SK-N-SH (cell line): ENCODE measurements around the gene TDRD12. TPM values are rescaled to one million over a fixed set of nuclear protein-coding genes. Genes with fewer than 3 reads are reported as not detected.

Experiments used
- CTCF ChIA-PET: fragments of 300-600, 350-600 bp; formaldehyde crosslinking; extraction: SDS; loops from one replicate; lab custom pipeline; 2021; lab: Yijun Ruan, JAX
- POLR2A ChIA-PET: fragments of 350-600 bp; sonication (Branson Sonifier 250); formaldehyde crosslinking; extraction: SDS; loops from one replicate; lab custom pipeline; 2020; ENCODE audit warnings: antibody characterized with exemption, inconsistent platforms; lab: Yijun Ruan, JAX
- DNase-seq: peaks from one replicate; pipeline ENCODE4 v3.0.0; 2012
- H2AFZ ChIP-seq: fragments of 200-600 bp; sonication (generic); 2 replicates; pipeline ENCODE4 v1.8.1; 2016; ENCODE audit warnings: antibody characterized with exemption, mild to moderate bottlenecking, low read depth
- H3F3A ChIP-seq: fragments of 200-600 bp; sonication (generic); replicated peaks from 2 replicates; pipeline ENCODE3; 2016; ENCODE audit warnings: antibody characterized with exemption, mild to moderate bottlenecking; ENCODE audit not compliant: insufficient read depth
- H3K27ac ChIP-seq, 2 experiments: fragments of 200-500 bp in 1 of 2; fragments of 200-600 bp in 1 of 2; sonication (Bioruptor generic) in 1 of 2; sonication (generic), shearing (Covaris generic) in 1 of 2; 2 replicates each; pipeline versions ENCODE4 v1.5.1 to v1.6.1; 2014 to 2016; ENCODE audit warnings: low read depth in 2 of 2, inconsistent platforms in 1 of 2, low read length in 1 of 2, mild to moderate bottlenecking in 1 of 2, mixed read lengths in 1 of 2
- H3K27me3 ChIP-seq: fragments of 200-600 bp; sonication (generic), shearing (Covaris generic); 2 replicates; pipeline ENCODE4 v1.6.1; 2016; ENCODE audit warnings: mixed run types; ENCODE audit not compliant: insufficient read depth
- H3K36me3 ChIP-seq, 2 experiments: fragments of 200-500 bp in 1 of 2; fragments of 200-600 bp in 1 of 2; sonication (Bioruptor generic) in 1 of 2; sonication (generic) in 1 of 2; replicated peaks in 1 of 2; 2 replicates each; pipeline versions ENCODE3 to v1.5.1; 2014 to 2016; ENCODE audit warnings: low read length in 1 of 2, mild to moderate bottlenecking in 1 of 2; ENCODE audit not compliant: insufficient read depth in 2 of 2, control insufficient read depth in 1 of 2
- H3K4me1 ChIP-seq, 2 experiments: fragments of 200-500 bp in 1 of 2; fragments of 200-600 bp in 1 of 2; sonication (Bioruptor generic) in 1 of 2; sonication (generic), shearing (Covaris generic) in 1 of 2; 2 replicates each; pipeline versions ENCODE4 v1.5.1 to v1.6.1; 2014 to 2016; ENCODE audit warnings: low read depth in 1 of 2, low read length in 1 of 2, mixed run types in 1 of 2; ENCODE audit not compliant: insufficient read depth in 2 of 2, control insufficient read depth in 1 of 2
- H3K4me2 ChIP-seq: fragments of 200-600 bp; sonication (generic), shearing (Covaris generic); 2 replicates; pipeline ENCODE4 v1.6.1; 2017; ENCODE audit warnings: mixed run types
- H3K4me3 ChIP-seq, 2 experiments: fragments of 200-500 bp in 1 of 2; fragments of 200-600 bp in 1 of 2; sonication (Bioruptor generic) in 1 of 2; sonication (generic), shearing (Covaris generic) in 1 of 2; 2 replicates each; pipeline versions ENCODE4 v1.5.1 to v1.8.1; 2014 to 2016; ENCODE audit warnings: low read depth in 2 of 2, inconsistent platforms in 1 of 2, low read length in 1 of 2, mild to moderate bottlenecking in 1 of 2, mixed read lengths in 1 of 2, moderate library complexity in 1 of 2
- H3K79me2 ChIP-seq: fragments of 200-600 bp; sonication (generic); 2 replicates; pipeline ENCODE4 v1.8.1; 2017; ENCODE audit warnings: mild to moderate bottlenecking; ENCODE audit not compliant: insufficient read depth
- H3K9ac ChIP-seq: fragments of 200-600 bp; sonication (generic); 2 replicates; pipeline ENCODE4 v1.6.1; 2017; ENCODE audit warnings: mixed run types
- H3K9me2 ChIP-seq: fragments of 200-600 bp; sonication (generic); 2 replicates; pipeline ENCODE4 v1.6.1; 2017; ENCODE audit warnings: mixed run types
- H3K9me3 ChIP-seq: fragments of 200-600 bp; sonication (generic); 2 replicates; pipeline ENCODE4 v1.6.1; 2017; ENCODE audit warnings: mixed run types, mild to moderate bottlenecking, moderate library complexity
- H4K20me1 ChIP-seq: fragments of 200-600 bp; sonication (generic); 2 replicates; pipeline ENCODE4 v1.6.1; 2017; ENCODE audit warnings: mild to moderate bottlenecking, mixed run types; ENCODE audit not compliant: insufficient read depth
- CHD2 ChIP-seq: fragments of 150-350 bp; IDR thresholded peaks from 2 replicates; pipeline ENCODE4 v1.6.1; 2018; ENCODE audit warnings: low read length; ENCODE audit not compliant: partially characterized antibody
- CTCF ChIP-seq: fragments of 200-600 bp; sonication (generic); IDR thresholded peaks from 2 replicates; pipeline ENCODE4 v1.6.1; 2017; ENCODE audit warnings: antibody characterized with exemption, mild to moderate bottlenecking, moderate library complexity
- ELF1 ChIP-seq: IDR thresholded peaks from 2 replicates; pipeline ENCODE4 v1.4.0; 2012
- EP300 ChIP-seq, 2 experiments: IDR thresholded peaks; 2 replicates each; pipeline versions ENCODE4 v1.4.0 to v1.6.1; 2012; ENCODE audit warnings: borderline replicate concordance in 1 of 2, low read depth in 1 of 2, low read length in 1 of 2
- EZH2phosphoT487 ChIP-seq: fragments of 200-600 bp; sonication (generic); IDR thresholded peaks from 2 replicates; pipeline ENCODE4 v1.6.1; 2017; ENCODE audit warnings: low read depth, mixed run types, mild to moderate bottlenecking, antibody characterized with exemption, moderate library complexity, borderline replicate concordance
- FOXJ3 ChIP-seq: sonication (generic); formaldehyde crosslinking; IDR thresholded peaks from 2 replicates; pipeline ENCODE4 v1.5.1; 2020; ENCODE audit warnings: mild to moderate bottlenecking, missing genetic modification reagents
- FOXM1 ChIP-seq: IDR thresholded peaks from 2 replicates; pipeline ENCODE4 v1.4.0; 2012; ENCODE audit warnings: low read depth, mild to moderate bottlenecking
- GABPA ChIP-seq: IDR thresholded peaks from 2 replicates; pipeline ENCODE4 v1.4.0; 2012; ENCODE audit warnings: low read depth, mild to moderate bottlenecking
- GATA2 ChIP-seq: sonication (generic); formaldehyde crosslinking; IDR thresholded peaks from 2 replicates; pipeline ENCODE4 v1.5.0; 2020; ENCODE audit warnings: mild to moderate bottlenecking, missing genetic modification reagents
- IRF3 ChIP-seq: fragments of 150-350 bp; IDR thresholded peaks from 2 replicates; pipeline ENCODE4 v1.6.1; 2016; ENCODE audit warnings: mild to moderate bottlenecking, low read depth, low read length
- JUND ChIP-seq: IDR thresholded peaks from 2 replicates; pipeline ENCODE4 v1.4.0; 2012
- MXI1 ChIP-seq: IDR thresholded peaks from 2 replicates; pipeline ENCODE4 v1.6.1; 2012; ENCODE audit warnings: mild to moderate bottlenecking, low read depth, low read length, improper control_type of control experiment
- NFIC ChIP-seq: IDR thresholded peaks from 2 replicates; pipeline ENCODE4 v1.4.0; 2012; ENCODE audit warnings: borderline replicate concordance
- POLR2AphosphoS5 ChIP-seq: IDR thresholded peaks from 2 replicates; pipeline ENCODE4 v1.6.1; 2012; ENCODE audit warnings: low read depth, low read length
- RAD21 ChIP-seq: IDR thresholded peaks from 2 replicates; pipeline ENCODE4 v1.6.1; 2012; ENCODE audit warnings: mild to moderate bottlenecking, low read length
- RCOR1 ChIP-seq: fragments of 150-350 bp; IDR thresholded peaks from 2 replicates; pipeline ENCODE4 v1.6.1; 2017; ENCODE audit warnings: antibody characterized with exemption, low read length
- RFX5 ChIP-seq: IDR thresholded peaks from 2 replicates; pipeline ENCODE4 v1.6.1; 2012; ENCODE audit warnings: mild to moderate bottlenecking, improper control_type of control experiment, low read length
- RXRA ChIP-seq: IDR thresholded peaks from 2 replicates; pipeline ENCODE4 v1.4.0; 2012; ENCODE audit warnings: low read depth, mild to moderate bottlenecking, borderline replicate concordance
- SIN3A ChIP-seq: IDR thresholded peaks from 2 replicates; pipeline ENCODE4 v1.6.1; 2012; ENCODE audit warnings: low read depth, mild to moderate bottlenecking, low read length, moderate library complexity, borderline replicate concordance
- SMC3 ChIP-seq: IDR thresholded peaks from 2 replicates; pipeline ENCODE4 v1.6.1; 2012; ENCODE audit warnings: low read depth, low read length, improper control_type of control experiment
- TAF1 ChIP-seq: IDR thresholded peaks from 2 replicates; pipeline ENCODE4 v1.6.1; 2012; ENCODE audit warnings: low read depth, mild to moderate bottlenecking, low read length, moderate library complexity, borderline replicate concordance
- TCF12 ChIP-seq: IDR thresholded peaks from 2 replicates; pipeline ENCODE4 v1.4.0; 2012
- YY1 ChIP-seq: IDR thresholded peaks from 2 replicates; pipeline ENCODE4 v1.4.0; 2012; ENCODE audit warnings: low read depth, mild to moderate bottlenecking
- ZBTB33 ChIP-seq: IDR thresholded peaks from 2 replicates; pipeline ENCODE4 v1.4.0; 2012; ENCODE audit warnings: low read depth, borderline replicate concordance
- WGBS: methylation state at CpG from one replicate; pipeline ENCODE4 v1.1.6; 2017; ENCODE audit warnings: low lambda C conversion rate; 5-methylcytosine and 5-hydroxymethylcytosine counted together
- polyA plus RNA-seq, 3 experiments: library from polyadenylated mRNA; depleted of rRNA; stranded (reverse); fragments of >200 nt; gene quantifications; 2 replicates each; pipeline ENCODE4 v1.2.3, GENCODE V29; 2012

TDRD12 gene
- polyA plus RNA-seq, 1 of the 3 experiments (the other 2 are of a cell fraction), result 0.05 TPM

- TF ChIP-seq ZBTB33 (no peak), ELF1 (no peak), EP300 (IDR thresholded peaks at IDR 0.05; ENCODE audit: borderline replicate concordance in 1 of 2, low read depth in 1 of 2, low read length in 1 of 2) (no peak), EZH2phosphoT487 (no peak), RFX5 (no peak), GABPA (no peak), CHD2 (no peak), MXI1 (no peak)
These were observed 16.4 kb downstream of the TDRD12 start (continued) for GRCh38 chr19:32735936-32736335.

- no peaks in the 10 kb centered on the region for H3K9me3 ChIP-seq
- 0 out of 4 replicates have a peak, but pooled peaks cover 0 to 6% of the 10 kb centered on the region in 2 experiments for H3K4me1 ChIP-seq
- 90% methylated on average over 9 of the region's 9 CpGs for WGBS
- no peaks in the 10 kb centered on the region for H3K27me3 ChIP-seq
- H3K4me3 ChIP-seq, result no peak overlapping the region
- no peak overlapping the region for H3K4me2 ChIP-seq
- CTCF ChIA-PET, result no interaction called here
- H3K36me3 ChIP-seq, result no peaks in the 10 kb centered on the region
- no peaks in the 10 kb centered on the region for H4K20me1 ChIP-seq
- no peak overlapping the region for H2AFZ ChIP-seq
- no peaks in the 10 kb centered on the region for H3K9me2 ChIP-seq
- no peak overlapping the region for H3K9ac ChIP-seq
- no peak for DNase-seq
- no peak for TF ChIP-seq GATA2 (CRISPR knock-in tag)
- TF ChIP-seq JUND, result no peak
- TF ChIP-seq SMC3, result no peak
- no peak for TF ChIP-seq FOXJ3
- TF ChIP-seq RXRA, result no peak
- TF ChIP-seq CHD2, result no peak
- no peak for TF ChIP-seq CTCF
- TF ChIP-seq RAD21, result no peak
- no peak for TF ChIP-seq MXI1
- TF ChIP-seq SIN3A, result no peak
- TF ChIP-seq YY1, result no peak
- no peak for TF ChIP-seq EZH2phosphoT487
- no peak for TF ChIP-seq NFIC
- TF ChIP-seq TCF12, result no peak
- no peak for TF ChIP-seq FOXM1
- TF ChIP-seq RCOR1, result no peak
- no peak for TF ChIP-seq EP300 (IDR thresholded peaks at IDR 0.05; ENCODE audit: borderline replicate concordance in 1 of 2, low read depth in 1 of 2, low read length in 1 of 2)
- no peak for TF ChIP-seq TAF1
- no peak for TF ChIP-seq POLR2AphosphoS5
- no peak for TF ChIP-seq IRF3
- no peak overlapping the region for H3K27ac ChIP-seq
- H3K79me2 ChIP-seq, result no peaks in the 10 kb centered on the region
- peaks cover 6% of the 10 kb centered on the region for H3F3A ChIP-seq
- POLR2A ChIA-PET, result no interaction called here
These were observed 23.5 kb downstream of the TDRD12 start for GRCh38 chr19:32743021-32743420.
